ENCODE results near the gene ELL2.

- TF ChIP-seq MAX (CRISPR knock-in tag; IDR thresholded peaks at IDR 0.05) = no peak
- TF ChIP-seq SMAD3 (CRISPR knock-in tag; IDR thresholded peaks at IDR 0.05; ENCODE audit: borderline replicate concordance) = no peak
Observed at GRCh38 chr5:95928724-95929253, 32.9 kb downstream of the ELL2 start.
